Stomach (tissue), 4 donors: Measurements from ENCODE around the gene GYG2.

Experiments used
- POLR2A ChIP-seq, 4 donors: fragments of 450-650 bp; IDR thresholded peaks; one replicate each; pipeline ENCODE4 v1.6.1; 2016; ENCODE audit warnings: antibody characterized with exemption in 4 of 4, control low read depth in 2 of 4, mild to moderate bottlenecking in 1 of 4, moderate library complexity in 1 of 4
- TF ChIP-seq, protein P1 (sequence below), 7 experiments: fragments of 450-650 bp in 4 of 7; fragments of 200-600 bp in 3 of 7; sonication (generic) in 3 of 7; IDR thresholded peaks; one replicate each; pipeline ENCODE4 v1.5.1; 2016 to 2019; ENCODE audit warnings: antibody characterized with exemption in 7 of 7, control low read depth in 2 of 7, mild to moderate bottlenecking in 1 of 7

DNA sequence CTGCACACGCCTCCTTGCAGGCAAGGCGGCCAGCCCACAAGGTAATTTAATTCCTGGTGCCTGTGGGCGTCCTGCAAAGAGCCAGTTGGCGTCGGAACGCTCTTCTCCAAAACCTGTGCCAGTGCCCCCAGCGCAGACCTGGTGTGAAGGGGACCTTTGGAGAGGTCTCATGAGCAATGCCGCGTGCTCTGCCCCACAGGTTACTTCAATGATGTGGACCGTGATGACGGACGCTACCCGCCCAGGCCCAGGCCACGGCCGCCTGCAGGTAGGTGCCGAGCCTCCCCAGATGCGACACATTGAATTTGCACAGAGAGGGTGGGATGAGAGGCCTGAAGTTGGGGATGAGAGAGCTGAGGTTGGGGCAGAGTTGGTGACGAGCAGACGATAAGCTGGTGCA is 34.4 kb upstream of the GYG2 start:
- TF ChIP-seq, protein P1, sequence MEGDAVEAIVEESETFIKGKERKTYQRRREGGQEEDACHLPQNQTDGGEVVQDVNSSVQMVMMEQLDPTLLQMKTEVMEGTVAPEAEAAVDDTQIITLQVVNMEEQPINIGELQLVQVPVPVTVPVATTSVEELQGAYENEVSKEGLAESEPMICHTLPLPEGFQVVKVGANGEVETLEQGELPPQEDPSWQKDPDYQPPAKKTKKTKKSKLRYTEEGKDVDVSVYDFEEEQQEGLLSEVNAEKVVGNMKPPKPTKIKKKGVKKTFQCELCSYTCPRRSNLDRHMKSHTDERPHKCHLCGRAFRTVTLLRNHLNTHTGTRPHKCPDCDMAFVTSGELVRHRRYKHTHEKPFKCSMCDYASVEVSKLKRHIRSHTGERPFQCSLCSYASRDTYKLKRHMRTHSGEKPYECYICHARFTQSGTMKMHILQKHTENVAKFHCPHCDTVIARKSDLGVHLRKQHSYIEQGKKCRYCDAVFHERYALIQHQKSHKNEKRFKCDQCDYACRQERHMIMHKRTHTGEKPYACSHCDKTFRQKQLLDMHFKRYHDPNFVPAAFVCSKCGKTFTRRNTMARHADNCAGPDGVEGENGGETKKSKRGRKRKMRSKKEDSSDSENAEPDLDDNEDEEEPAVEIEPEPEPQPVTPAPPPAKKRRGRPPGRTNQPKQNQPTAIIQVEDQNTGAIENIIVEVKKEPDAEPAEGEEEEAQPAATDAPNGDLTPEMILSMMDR (IDR thresholded peaks at IDR 0.05), result no peak
- TF ChIP-seq POLR2A (IDR thresholded peaks at IDR 0.05), result no peak
